Activated T-cell treated with anti-CD3 and anti-CD28 coated beads for 1 hour (primary cell): ENCODE results near the gene SLC9A9.
"Not testable (repeated sequence)": the region's sequence is repeated elsewhere in the genome, so short reads cannot be mapped to it uniquely, and the experiment has no call there.

Source experiments
- DNase-seq: peaks from one replicate; pipeline ENCODE4 v3.0.0-alpha.2; 2020; ENCODE audit warnings: low read depth

Gene SLC9A9

GRCh38 chr3:143450632-143451031, 397.6 kb downstream of the SLC9A9 start:
- no peak for DNase-seq

DNA sequence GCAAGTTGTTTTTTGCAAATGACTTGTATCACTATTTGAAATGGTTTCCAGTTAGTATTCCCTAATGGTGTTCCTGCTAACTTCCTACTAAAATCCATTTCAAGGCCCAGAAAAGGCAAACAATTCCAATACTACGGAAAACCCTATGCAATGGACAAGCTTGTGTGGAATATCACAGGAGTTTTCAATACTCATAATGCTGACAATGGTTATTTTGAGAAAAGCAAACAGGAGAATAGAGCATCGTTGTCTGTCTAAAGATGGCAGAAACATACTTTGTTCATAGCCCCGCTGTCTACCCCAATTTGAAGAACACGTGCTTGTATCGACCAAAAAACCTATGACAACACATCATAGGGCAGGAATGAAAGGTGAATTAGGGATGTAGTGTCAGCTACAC, 400.8 kb downstream of the SLC9A9 start:
- no peak for DNase-seq

DNA sequence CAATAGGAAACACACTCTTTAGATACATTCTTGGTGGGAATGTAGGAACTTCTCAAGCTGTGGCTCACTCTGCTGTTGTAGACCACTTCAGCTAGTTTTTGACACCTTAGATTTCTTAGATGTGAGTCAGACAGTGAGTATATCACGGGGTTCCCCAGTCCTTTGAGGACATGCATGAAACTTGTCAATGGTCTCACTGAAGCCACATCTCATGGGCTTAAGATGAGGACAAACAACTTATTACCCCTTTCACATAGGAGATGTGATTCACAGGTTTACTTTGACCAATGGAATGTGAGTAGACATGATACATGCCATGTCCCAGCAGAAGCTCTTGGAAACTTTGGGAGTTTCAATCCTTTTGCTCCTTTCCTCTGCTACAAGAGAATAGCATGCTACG, 403.1 kb downstream of the SLC9A9 start:
- no peak for DNase-seq

DNA sequence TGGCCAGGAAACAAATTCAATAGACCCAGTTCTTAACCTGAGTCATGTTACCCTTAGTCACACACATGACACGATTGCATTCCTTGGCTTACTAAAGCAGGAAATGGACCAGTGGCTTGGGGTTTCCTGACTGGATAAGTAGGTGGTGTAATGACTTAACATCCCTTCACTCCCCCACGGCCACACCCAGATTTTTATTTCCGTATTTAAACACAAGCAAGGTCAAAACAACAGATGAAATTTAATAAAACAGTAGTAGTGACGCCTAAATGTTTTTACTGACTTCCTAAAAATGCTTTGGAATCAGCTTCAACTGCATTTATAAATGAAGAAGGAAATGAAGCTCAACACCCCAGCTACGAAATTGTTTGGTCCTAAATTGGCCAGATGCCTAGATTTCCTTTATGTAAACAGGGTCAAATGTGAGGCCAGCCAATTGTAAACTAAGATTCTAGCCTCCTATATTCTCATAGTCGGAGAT, 404.4 kb downstream of the SLC9A9 start:
- DNase-seq, result no peak

DNA sequence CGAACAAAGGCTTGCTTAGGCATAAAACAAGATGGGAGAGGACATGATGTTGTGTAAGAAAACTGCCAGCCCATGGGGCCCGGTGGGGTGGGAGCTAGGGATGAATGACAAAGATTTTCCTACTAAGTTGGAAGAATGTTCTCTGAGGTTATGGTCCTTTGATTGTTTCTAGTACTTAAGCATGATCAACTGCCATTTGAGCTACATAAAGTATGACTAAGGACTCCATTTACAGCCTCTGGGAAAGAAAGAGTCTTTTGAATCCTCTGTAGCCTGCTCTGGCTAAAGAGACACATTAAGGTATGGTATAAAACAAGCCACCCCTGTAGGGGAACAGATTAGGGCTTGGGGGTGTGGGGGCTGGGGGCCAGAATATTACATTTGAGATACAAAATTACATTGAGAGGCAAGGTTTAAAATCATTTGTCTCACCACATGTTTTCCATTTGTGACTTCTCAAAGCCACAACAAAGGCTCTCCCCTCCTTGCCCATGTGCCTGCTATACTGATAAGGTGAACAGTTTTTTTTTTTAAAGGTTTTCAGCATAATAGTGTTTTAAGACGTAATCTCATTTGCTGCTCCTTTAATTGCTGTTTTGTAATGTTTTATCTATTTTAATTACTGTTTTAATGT, 405.3 kb downstream of the SLC9A9 start:
- DNase-seq, result no peak

- DNase-seq, result no peak
Observed at GRCh38 chr3:143441516-143442171, 406.6 kb downstream of the SLC9A9 start.

DNA sequence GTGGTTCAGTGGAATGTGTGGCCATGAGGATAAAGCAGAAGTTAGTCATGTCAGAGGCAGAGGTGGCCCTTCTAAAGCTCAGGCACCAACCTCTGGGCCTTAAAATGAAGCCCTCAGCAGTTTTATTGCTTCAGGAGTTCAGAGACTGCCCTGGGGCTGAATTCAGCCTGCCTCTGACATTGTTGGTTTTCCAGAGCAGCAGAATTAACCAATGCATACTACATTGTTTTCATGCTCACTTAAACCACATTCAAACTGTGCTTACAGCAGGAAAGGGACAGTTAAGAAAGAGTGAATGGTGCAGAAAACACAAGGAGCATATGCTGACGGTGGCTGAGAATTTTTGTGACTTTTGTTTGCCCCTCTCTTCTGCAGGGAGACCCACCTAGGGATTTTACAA, 408.5 kb downstream of the SLC9A9 start:
- DNase-seq, result no peak

GRCh38 chr3:143437405-143437804, 410.9 kb downstream of the SLC9A9 start:
- no peak for DNase-seq

GRCh38 chr3:143436231-143436930, 411.9 kb downstream of the SLC9A9 start:
- DNase-seq, result no peak

GRCh38 chr3:143433787-143434378, 414.4 kb downstream of the SLC9A9 start:
- DNase-seq, result no peak

DNA sequence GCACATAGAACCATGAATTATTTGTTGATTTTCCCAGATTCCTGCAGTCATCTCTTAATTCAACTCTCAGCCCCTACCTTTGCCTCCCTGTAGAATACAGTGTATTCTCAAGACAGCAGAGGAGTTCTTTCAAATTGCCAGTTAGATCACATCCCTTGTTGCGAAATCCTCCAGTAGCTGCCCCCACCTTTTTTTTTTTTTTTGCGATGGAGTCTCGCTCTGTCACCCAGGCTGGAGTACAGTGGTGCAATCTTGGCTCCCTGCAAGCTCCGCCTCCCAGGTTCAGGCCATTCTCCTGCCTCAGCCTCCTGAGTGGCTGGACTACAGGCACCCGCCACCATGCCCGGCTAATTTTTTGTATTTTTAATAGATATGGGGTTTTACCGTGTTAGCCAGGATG, 417.0 kb downstream of the SLC9A9 start:
- not testable (repeated sequence) for DNase-seq

DNA sequence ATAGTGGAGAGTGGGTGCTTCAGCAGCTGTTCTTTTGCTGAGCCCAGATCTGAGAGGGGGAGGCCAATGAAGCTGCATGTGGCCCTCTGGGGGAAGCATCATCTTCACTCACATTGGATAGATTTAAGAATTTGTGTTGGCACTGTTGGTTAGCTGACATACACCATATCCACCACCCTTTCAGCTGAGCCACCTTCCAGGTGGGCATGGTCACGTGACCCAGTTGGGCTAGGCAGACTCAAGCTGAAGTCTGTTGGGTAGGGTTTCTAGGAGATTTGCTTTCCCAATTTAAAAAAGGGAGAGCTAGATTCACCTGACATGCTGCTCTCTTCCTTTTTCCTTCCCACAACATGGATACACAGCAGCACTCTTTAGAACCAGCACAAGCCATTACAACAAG, 417.7 kb downstream of the SLC9A9 start:
- DNase-seq, result no peak

- no peak for DNase-seq
Observed at GRCh38 chr3:143429628-143430514, 418.4 kb downstream of the SLC9A9 start.

DNA sequence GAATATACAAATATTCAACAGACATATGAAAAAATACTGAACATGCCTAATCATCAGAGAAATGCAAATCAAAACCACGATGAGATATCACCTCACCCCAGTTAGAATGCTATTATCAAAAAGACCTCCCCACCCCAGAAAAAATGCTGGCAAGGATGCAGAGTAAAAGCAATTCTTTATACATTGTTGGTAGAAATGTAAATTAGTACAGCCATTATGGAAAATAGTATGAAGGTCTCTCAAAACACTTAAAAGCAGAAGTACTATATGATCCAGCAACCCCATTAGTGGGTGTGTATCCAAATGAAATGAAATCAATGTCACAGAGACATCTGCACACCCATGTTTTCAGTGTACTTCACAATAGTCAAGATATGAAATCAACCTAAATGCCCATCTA, 420.0 kb downstream of the SLC9A9 start:
- DNase-seq, result no peak

GRCh38 chr3:143427631-143428030, 420.6 kb downstream of the SLC9A9 start:
- no peak for DNase-seq

- no peak for DNase-seq
Observed at GRCh38 chr3:143424874-143425273, 423.4 kb downstream of the SLC9A9 start.

DNA sequence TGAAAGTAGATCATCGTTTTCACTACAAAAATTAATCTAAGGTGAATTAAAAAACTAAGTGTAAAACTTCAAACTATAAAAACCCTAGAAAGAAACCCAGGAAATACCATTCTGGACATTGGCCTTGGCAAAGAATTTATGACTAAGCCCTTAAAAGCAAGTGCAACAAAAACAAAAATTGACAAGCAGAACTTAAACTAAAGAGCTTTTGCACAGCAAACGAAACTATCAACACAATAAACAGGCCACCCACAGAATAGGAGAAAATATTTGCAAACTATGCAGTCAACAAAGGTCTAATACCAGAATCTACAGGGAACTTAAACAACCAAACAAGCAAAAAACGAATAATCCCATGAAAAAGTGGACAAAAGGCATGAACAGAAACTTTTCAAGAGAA, 426.7 kb downstream of the SLC9A9 start:
- DNase-seq, result no peak

GRCh38 chr3:143419611-143420010, 428.7 kb downstream of the SLC9A9 start:
- DNase-seq, result no peak

- DNase-seq, result no peak
Observed at GRCh38 chr3:143418391-143418790, 429.9 kb downstream of the SLC9A9 start.

- DNase-seq, result no peak
Observed at GRCh38 chr3:143416229-143416628, 432.0 kb downstream of the SLC9A9 start.

DNA sequence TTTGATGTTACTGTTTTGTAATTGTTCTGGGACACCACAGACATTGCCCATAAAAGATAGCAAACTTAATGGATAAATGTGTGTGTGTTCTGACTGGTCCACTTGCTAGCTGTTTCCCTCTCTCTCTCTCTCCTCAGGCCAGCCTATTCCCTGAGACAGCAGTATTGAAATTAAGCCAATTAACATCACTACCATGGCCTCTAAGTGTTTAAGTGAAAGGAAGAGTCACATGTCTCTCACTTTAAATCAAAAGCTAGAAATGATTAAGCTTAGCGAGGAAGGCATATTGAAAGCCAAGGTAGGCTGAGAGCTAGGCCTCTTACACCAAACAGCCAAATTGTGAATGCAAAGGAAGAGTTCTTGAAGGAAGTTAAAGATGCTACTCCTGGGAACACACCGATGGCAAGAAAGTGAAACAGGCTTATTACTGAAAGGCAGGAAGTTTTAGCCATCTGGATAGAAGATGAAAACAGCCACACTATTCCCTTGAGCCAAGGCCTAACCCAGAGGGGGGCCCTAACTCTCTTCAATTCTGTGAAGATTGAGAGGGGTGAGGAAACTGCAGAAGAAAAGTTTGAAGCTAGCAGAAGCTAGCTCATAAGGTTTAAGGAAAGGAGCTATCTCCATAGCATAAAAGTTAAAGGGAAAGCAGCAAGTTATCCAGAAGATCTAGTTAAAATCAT, 433.6 kb downstream of the SLC9A9 start:
- no peak for DNase-seq
